Uterus (tissue), 2 donors: ENCODE data around the gene NUP93.

ENCODE experiments used
- POLR2A ChIP-seq, 2 donors: fragments of 450-650 bp; IDR thresholded peaks; one replicate each; pipeline ENCODE4 v1.6.1; 2016; ENCODE audit warnings: antibody characterized with exemption in 2 of 2, mild to moderate bottlenecking in 1 of 2, moderate library complexity in 1 of 2
- TF ChIP-seq, protein P1 (sequence below), 4 experiments: fragments of 200-600 bp in 2 of 4; fragments of 450-650 bp in 2 of 4; sonication (generic) in 2 of 4; IDR thresholded peaks; one replicate each; pipeline ENCODE4 v1.5.1; 2016 to 2019; ENCODE audit warnings: antibody characterized with exemption in 4 of 4, mild to moderate bottlenecking in 2 of 4, moderate library complexity in 1 of 4

DNA sequence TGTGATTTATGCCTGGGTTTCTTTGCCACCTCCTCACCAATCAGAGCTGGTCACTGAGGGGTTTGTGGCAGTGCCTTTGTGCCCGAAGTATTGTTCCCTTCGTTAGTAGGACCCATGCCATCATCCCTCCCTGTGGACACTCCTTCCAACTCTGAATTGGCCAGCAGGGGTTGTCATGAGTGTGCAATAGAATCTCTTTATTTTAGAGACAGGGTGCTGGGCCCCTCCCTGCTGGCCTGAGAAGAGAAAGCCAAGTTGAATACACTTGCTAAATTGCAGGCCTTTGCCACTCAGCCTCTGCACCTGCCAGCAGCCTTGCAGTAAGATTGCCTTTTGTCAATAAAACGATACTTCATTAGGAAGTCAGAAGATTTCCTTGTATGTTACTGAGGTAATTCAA is 94.4 kb downstream of the NUP93 start:
- no peak for TF ChIP-seq POLR2A (IDR thresholded peaks at IDR 0.05)
- TF ChIP-seq, protein P1, sequence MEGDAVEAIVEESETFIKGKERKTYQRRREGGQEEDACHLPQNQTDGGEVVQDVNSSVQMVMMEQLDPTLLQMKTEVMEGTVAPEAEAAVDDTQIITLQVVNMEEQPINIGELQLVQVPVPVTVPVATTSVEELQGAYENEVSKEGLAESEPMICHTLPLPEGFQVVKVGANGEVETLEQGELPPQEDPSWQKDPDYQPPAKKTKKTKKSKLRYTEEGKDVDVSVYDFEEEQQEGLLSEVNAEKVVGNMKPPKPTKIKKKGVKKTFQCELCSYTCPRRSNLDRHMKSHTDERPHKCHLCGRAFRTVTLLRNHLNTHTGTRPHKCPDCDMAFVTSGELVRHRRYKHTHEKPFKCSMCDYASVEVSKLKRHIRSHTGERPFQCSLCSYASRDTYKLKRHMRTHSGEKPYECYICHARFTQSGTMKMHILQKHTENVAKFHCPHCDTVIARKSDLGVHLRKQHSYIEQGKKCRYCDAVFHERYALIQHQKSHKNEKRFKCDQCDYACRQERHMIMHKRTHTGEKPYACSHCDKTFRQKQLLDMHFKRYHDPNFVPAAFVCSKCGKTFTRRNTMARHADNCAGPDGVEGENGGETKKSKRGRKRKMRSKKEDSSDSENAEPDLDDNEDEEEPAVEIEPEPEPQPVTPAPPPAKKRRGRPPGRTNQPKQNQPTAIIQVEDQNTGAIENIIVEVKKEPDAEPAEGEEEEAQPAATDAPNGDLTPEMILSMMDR (IDR thresholded peaks at IDR 0.05), result no peak
